B cell (primary cell): ENCODE data around the gene NMNAT2. TPM values are rescaled to one million over a fixed set of nuclear protein-coding genes. Genes with fewer than 3 reads are reported as not detected.

Experiments used
- ATAC-seq: fragments of 200-7000 bp; cut with Tn5 transposase; one replicate; pipeline ENCODE4 v1.10.0; 2021; ENCODE audit warnings: low read depth, mild to moderate bottlenecking, moderate number of reproducible peaks, moderate library complexity
- CTCF ChIA-PET: fragments of 350-600 bp; sonication (Branson Sonifier 250); formaldehyde crosslinking; loops from one replicate; lab custom pipeline; 2021; ENCODE audit warnings: antibody characterized with exemption, inconsistent platforms; lab: Charles Lee
- POLR2A ChIA-PET: fragments of 350-600 bp; sonication (Branson Sonifier 250); formaldehyde crosslinking; loops from one replicate; lab custom pipeline; 2021; ENCODE audit warnings: antibody characterized with exemption; lab: Charles Lee
- DNase-seq: peaks from one replicate; pipeline ENCODE4 v3.0.0; 2013
- H2AFZ ChIP-seq: 2 replicates; pipeline ENCODE4 v1.6.1; 2012; ENCODE audit warnings: mild to moderate bottlenecking, low read depth, low read length; ENCODE audit not compliant: insufficient read depth, poor library complexity, severe bottlenecking
- H3K27ac ChIP-seq, 2 donors: 1 replicate in 1 of 2; 2 replicates in 1 of 2; pipeline ENCODE4 v1.5.1; 2012 to 2013; ENCODE audit warnings: low read length in 2 of 2, mild to moderate bottlenecking in 2 of 2, moderate library complexity in 1 of 2
- H3K27me3 ChIP-seq, 4 experiments: fragments of 200-600 bp in 1 of 4; sonication (generic) in 1 of 4; replicated peaks in 1 of 4; 1 replicate in 2 of 4; 2 replicates in 2 of 4; pipeline versions ENCODE4 v1.6.1 to v1.7.0; 2013 to 2016; ENCODE audit warnings: low read length in 3 of 4, mild to moderate bottlenecking in 2 of 4, mixed read lengths in 1 of 4, moderate library complexity in 1 of 4; ENCODE audit not compliant: insufficient read depth in 4 of 4, control insufficient read depth in 3 of 4; ENCODE audit errors: control extremely low read depth in 1 of 4
- H3K36me3 ChIP-seq, 2 experiments: replicated peaks in 1 of 2; 1 replicate in 1 of 2; 2 replicates in 1 of 2; pipeline versions ENCODE4 v1.6.1 to v1.7.1; 2013; ENCODE audit warnings: low read length in 1 of 2; ENCODE audit not compliant: insufficient read depth in 2 of 2, control insufficient read depth in 1 of 2; ENCODE audit errors: control extremely low read depth in 1 of 2, extremely low read depth in 1 of 2
- H3K4me1 ChIP-seq, 2 donors: fragments of 200-600 bp in 1 of 2; sonication (generic) in 1 of 2; 1 replicate in 1 of 2; 2 replicates in 1 of 2; pipeline versions ENCODE4 v1.5.1 to v1.6.1; 2013 to 2017; ENCODE audit warnings: low read length in 2 of 2; ENCODE audit not compliant: control insufficient read depth in 2 of 2, insufficient read depth in 2 of 2
- H3K4me2 ChIP-seq: replicated peaks from 2 replicates; pipeline ENCODE3; 2012; ENCODE audit warnings: mild to moderate bottlenecking, low read depth, low read length; ENCODE audit not compliant: poor library complexity, severe bottlenecking
- H3K4me3 ChIP-seq, 5 experiments: fragments of 200-600 bp in 1 of 5; sonication (generic) in 1 of 5; 1 replicate in 3 of 5; 2 replicates in 2 of 5; pipeline versions ENCODE4 v1.5.1 to v1.7.0; 2011 to 2016; ENCODE audit warnings: low read length in 4 of 5, mild to moderate bottlenecking in 4 of 5, low read depth in 2 of 5, control low read depth in 1 of 5, moderate library complexity in 1 of 5; ENCODE audit not compliant: insufficient read depth in 1 of 5; ENCODE audit errors: control extremely low read depth in 1 of 5, extremely low read depth in 1 of 5
- H3K79me2 ChIP-seq: fragments of 200-600 bp; sonication (generic); one replicate; pipeline ENCODE4 v1.6.0; 2016; ENCODE audit warnings: low read length; ENCODE audit not compliant: control insufficient read depth, insufficient read depth
- H3K9ac ChIP-seq: fragments of 200-600 bp; sonication (generic); 2 replicates; pipeline ENCODE4 v1.6.1; 2017; ENCODE audit warnings: mild to moderate bottlenecking, low read length, moderate library complexity
- H3K9me3 ChIP-seq, 3 donors: one replicate each; pipeline versions ENCODE4 v1.6.1 to v1.7.1; 2013; ENCODE audit warnings: low read length in 2 of 3; ENCODE audit not compliant: control insufficient read depth in 2 of 3, insufficient read depth in 1 of 3; ENCODE audit errors: control extremely low read depth in 1 of 3
- H4K20me1 ChIP-seq: 2 replicates; pipeline ENCODE4 v1.6.0; 2012; ENCODE audit warnings: mild to moderate bottlenecking, low read length; ENCODE audit not compliant: insufficient read depth, control insufficient read depth, poor library complexity, severe bottlenecking
- H3K27ac Mint-ChIP-seq: one replicate; pipeline ENCODE4 v1.8.0; 2021; ENCODE audit warnings: mixed read lengths
- H3K27me3 Mint-ChIP-seq: one replicate; pipeline ENCODE4 v1.8.0; 2021; ENCODE audit warnings: mixed read lengths
- H3K4me1 Mint-ChIP-seq: one replicate; pipeline ENCODE4 v1.8.0; 2021; ENCODE audit warnings: mixed read lengths
- H3K4me3 Mint-ChIP-seq: one replicate; pipeline ENCODE4 v1.8.0; 2021; ENCODE audit warnings: mixed read lengths
- H3K9me3 Mint-ChIP-seq: one replicate; pipeline ENCODE4 v1.8.0; 2022; ENCODE audit warnings: mixed read lengths; ENCODE audit not compliant: insufficient read depth
- EZH2 ChIP-seq: IDR thresholded peaks from 2 replicates; pipeline ENCODE4 v1.6.1; 2012; ENCODE audit warnings: borderline replicate concordance, low read depth, mild to moderate bottlenecking, moderate library complexity, low read length; ENCODE audit not compliant: insufficient read depth, poor library complexity, severe bottlenecking
- WGBS: methylation state at CpG from one replicate; pipeline ENCODE4 v1.1.5; 2013; ENCODE audit warnings: missing lambda C conversion rate; ENCODE audit not compliant: insufficient coverage; 5-methylcytosine and 5-hydroxymethylcytosine counted together
- intact Hi-C: fragments of 100-400 bp; cut with micrococcal nuclease; formaldehyde crosslinking; loops from one replicate; pipeline ENCODE4 v1.10.0; 2022
- polyA plus RNA-seq: library from polyadenylated mRNA; depleted of rRNA; stranded (reverse); fragments of >200 nt; gene quantifications from 2 replicates; pipeline ENCODE4 v1.2.3, GENCODE V29; 2012
- total RNA-seq, 2 donors: library from RNA; stranded (reverse); fragments of 120-200 nt in 1 of 2; gene quantifications; 1 replicate in 1 of 2; 2 replicates in 1 of 2; pipeline versions ENCODE4 v1.2.3 to v1.2.4, GENCODE V29; 2013 to 2022
- TF ChIP-seq, protein P1 (sequence below): fragments of 200-600 bp; IDR thresholded peaks from one replicate; pipeline ENCODE4 v1.8.0; 2022; ENCODE audit warnings: antibody characterized with exemption, mild to moderate bottlenecking

Gene NMNAT2
- total and polyA plus RNA-seq, 2 donors (not counting 1 experiment from before 2014, with no cell fraction given), result not detected

DNA sequence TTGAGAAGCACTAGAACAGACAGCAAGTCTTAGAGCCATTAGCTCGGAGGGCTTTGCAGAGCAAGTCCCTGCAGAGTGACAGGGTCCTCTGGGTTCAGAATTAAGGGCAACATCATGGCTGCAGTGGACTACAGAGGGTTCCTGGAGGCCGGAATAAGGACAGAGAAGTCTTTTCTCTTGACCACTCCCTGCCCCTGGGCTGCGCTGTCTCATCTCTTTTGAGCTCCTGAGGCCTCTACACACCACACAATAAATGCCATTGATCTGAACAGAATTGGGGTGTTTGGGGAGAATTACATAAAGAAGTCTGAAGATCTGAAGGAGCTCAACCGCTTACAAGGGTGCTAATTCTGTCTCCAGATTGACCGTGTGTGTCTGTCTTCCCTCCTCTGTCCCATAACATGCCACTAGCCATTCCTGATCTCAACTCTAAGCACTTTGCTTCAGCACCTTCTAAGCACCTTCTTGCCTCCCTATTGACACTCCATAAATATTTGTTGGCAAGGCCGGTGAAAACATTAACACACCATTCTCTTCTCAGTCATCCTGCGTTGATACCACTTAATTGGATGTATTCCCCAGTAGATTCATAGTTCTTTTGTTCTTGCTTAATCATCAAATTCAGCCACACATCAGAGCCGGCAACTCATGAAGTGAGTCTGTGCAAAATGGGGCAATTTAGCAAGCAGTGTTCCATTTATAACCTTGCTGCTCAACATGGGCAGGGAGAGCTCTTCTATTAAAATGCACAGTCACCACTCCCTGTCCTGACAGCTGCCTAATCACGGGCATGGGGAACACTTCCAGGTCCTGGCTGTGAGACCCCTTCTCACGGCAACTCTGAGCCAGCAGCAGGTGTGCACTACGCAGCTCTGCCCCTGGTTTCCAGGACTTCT lies 49.7 kb downstream of the NMNAT2 start:
- no peaks in the 10 kb centered on the region for H3K4me1 ChIP-seq
- no peaks in the 10 kb centered on the region for H3K79me2 ChIP-seq
- no peak overlapping the region for H3K27ac Mint-ChIP-seq
- H4K20me1 ChIP-seq, result no peaks in the 10 kb centered on the region
- H3K4me3 ChIP-seq, result no peak overlapping the region
- no peak for DNase-seq
- no peak overlapping the region for H3K4me2 ChIP-seq
- intact Hi-C loops, result no loop called here
- no peak for ATAC-seq
- H3K4me1 Mint-ChIP-seq, result no peaks in the 10 kb centered on the region
- 89% methylated on average over 8 of the region's 11 CpGs for WGBS
- no peak for TF ChIP-seq EZH2
- TF ChIP-seq, protein P1, sequence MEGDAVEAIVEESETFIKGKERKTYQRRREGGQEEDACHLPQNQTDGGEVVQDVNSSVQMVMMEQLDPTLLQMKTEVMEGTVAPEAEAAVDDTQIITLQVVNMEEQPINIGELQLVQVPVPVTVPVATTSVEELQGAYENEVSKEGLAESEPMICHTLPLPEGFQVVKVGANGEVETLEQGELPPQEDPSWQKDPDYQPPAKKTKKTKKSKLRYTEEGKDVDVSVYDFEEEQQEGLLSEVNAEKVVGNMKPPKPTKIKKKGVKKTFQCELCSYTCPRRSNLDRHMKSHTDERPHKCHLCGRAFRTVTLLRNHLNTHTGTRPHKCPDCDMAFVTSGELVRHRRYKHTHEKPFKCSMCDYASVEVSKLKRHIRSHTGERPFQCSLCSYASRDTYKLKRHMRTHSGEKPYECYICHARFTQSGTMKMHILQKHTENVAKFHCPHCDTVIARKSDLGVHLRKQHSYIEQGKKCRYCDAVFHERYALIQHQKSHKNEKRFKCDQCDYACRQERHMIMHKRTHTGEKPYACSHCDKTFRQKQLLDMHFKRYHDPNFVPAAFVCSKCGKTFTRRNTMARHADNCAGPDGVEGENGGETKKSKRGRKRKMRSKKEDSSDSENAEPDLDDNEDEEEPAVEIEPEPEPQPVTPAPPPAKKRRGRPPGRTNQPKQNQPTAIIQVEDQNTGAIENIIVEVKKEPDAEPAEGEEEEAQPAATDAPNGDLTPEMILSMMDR, result no peak
- H3K36me3 ChIP-seq, result no peaks in the 10 kb centered on the region
- no peak overlapping the region for H3K9ac ChIP-seq
- ChIA-PET CTCF (no interaction called here), POLR2A (no interaction called here)
- H3K27me3 Mint-ChIP-seq, result peaks cover 48% of the 10 kb centered on the region
- no peak overlapping the region for H3K27ac ChIP-seq
- no peak overlapping the region for H3K4me3 Mint-ChIP-seq
- H2AFZ ChIP-seq, result no peak overlapping the region
- H3K27me3 ChIP-seq, result peaks cover 0 to 16% (median 0%) of the 10 kb centered on the region in 4 experiments
- H3K9me3 Mint-ChIP-seq, result no peaks in the 10 kb centered on the region
- H3K9me3 ChIP-seq, result no peaks in the 10 kb centered on the region

- Histone ChIP-seq H2AFZ (no peak overlapping the region), H3K4me2 (no peak overlapping the region), H3K4me1 (no peaks in the 10 kb centered on the region), H4K20me1 (no peaks in the 10 kb centered on the region), H3K27ac (no peak overlapping the region), H3K4me3 (no peak overlapping the region), H3K27me3 (peaks cover 0 to 16% (median 0%) of the 10 kb centered on the region in 4 experiments), H3K36me3 (no peaks in the 10 kb centered on the region), H3K9me3 (no peaks in the 10 kb centered on the region), H3K79me2 (no peaks in the 10 kb centered on the region), H3K9ac (no peak overlapping the region)
- no peak for DNase-seq
- POLR2A ChIA-PET, result no interaction called here
- no peak overlapping the region for H3K27ac Mint-ChIP-seq
- H3K4me1 Mint-ChIP-seq, result no peaks in the 10 kb centered on the region
- intact Hi-C loops, result no loop called here
- TF ChIP-seq, protein P1, result no peak
- no peak for TF ChIP-seq EZH2
- no CpG with 5 or more reads among the region's 1 CpG for WGBS
- CTCF ChIA-PET, result no interaction called here
- no peak overlapping the region for H3K4me3 Mint-ChIP-seq
- no peaks in the 10 kb centered on the region for H3K9me3 Mint-ChIP-seq
- no peak for ATAC-seq
- peaks cover 54% of the 10 kb centered on the region for H3K27me3 Mint-ChIP-seq
These were observed 52.1 kb downstream of the NMNAT2 start for GRCh38 chr1:183366116-183366515.
